GM21515 (cell line): ENCODE measurements around the gene UVSSA.
"Not testable (repeated sequence)": the region's sequence is repeated elsewhere in the genome, so short reads cannot be mapped to it uniquely, and the experiment has no call there.

Experiments
- ATAC-seq: cut with Tn5 transposase; IDR thresholded peaks from one replicate; pipeline ENCODE4 v1.9.1; 2021; ENCODE audit not compliant: unreplicated experiment

Gene UVSSA

DNA sequence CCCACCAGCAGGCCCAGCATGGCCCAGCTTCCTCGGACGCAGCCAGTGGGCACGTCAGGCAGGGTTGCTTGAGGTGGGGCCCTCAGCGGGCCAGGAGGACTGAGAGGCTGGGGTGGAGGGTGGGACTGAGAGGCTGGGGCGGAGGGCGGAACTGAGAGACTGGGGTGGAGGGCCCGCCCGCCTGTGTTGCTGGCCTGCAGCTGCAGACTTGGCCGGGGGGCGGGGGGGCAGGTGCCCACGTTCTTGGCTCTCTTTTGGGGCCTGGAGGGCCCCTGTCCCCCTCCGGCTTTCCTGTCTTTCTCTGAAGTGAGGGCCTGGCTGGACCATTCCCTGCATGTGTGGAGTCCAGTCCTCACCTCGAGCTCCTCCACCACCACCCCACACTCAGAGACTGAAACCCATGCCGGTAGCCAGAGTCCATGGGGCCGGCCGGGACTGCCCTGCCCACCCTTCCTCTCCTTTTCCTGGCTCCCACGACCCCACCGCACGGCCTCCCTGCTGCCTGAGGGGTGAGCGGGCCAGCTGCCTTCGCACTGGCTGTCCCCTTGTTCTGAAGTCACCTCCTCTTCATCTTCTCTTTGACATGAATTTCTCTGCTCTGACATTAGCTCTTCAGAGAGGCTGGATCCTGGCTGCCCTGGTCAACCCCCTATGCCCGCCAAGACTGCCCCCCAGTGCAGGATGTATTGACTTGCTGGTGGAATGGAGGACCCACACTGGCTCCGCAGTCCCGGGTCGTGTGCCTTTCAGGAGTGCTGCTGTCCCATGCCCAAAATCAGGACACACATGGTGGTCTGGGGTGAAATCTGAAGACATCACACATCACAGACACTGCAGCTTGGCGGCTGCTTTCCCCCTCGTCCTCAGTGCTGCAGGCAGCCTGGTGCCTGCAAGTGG is 69.3 kb downstream of the UVSSA start:
- ATAC-seq, result no peak

DNA sequence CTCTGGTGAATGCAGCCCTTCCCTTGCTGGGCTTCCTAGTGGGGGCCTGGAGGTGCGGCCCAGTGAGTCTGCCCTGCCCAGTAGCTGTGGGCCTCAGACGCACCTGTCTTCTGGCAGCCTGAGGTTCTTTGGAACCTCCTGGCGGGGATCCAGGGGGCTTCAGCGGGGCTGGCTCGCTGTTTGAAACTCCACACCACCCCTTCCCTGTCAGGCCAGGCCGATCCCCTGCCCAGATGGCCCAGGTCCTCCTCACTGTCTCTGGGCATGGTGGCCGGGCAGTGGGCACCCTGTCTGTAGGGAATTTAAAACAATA is 69.9 kb downstream of the UVSSA start:
- ATAC-seq, result no peak

DNA sequence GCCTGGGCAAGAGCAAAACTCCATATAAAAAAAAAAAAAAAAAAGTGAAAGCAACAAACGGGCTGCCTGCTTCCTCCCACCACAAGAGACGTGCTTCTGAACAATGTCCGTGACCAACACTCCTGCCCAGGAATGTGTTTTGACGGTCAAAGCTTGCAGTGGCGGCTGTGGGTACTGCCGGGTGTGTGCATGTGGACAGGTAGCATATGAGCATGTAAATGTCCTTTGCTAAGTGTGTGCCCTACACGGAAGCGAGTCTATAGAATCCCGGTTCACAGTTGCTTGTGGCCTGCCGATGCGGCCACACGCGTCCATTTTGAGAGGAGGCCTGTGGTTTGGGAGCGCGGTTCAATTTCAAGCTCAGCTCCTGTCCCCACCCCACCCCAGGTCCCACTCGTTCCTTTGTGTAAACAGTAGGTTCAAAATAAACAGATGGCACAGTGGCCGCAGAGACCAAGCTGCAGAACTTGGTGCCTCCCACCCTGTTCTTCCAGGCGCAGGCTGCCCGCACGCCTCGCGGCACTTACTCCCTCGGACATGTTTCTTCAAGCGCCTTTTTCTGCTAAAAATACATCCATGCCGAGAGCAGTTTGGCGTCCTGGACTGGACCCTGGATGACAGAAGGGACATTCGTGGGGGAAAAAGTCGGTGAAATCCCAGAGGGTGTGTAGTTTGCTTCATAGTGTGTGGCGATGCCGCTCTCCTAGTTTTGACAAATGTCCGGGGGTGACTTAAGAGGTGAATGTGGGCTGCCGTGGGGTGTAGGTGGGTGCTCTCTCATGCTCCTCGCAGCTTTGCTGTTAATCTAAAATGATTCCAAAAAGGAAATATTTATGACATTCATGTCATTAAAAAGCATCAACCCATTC is 70.7 kb downstream of the UVSSA start:
- ATAC-seq, result no peak

DNA sequence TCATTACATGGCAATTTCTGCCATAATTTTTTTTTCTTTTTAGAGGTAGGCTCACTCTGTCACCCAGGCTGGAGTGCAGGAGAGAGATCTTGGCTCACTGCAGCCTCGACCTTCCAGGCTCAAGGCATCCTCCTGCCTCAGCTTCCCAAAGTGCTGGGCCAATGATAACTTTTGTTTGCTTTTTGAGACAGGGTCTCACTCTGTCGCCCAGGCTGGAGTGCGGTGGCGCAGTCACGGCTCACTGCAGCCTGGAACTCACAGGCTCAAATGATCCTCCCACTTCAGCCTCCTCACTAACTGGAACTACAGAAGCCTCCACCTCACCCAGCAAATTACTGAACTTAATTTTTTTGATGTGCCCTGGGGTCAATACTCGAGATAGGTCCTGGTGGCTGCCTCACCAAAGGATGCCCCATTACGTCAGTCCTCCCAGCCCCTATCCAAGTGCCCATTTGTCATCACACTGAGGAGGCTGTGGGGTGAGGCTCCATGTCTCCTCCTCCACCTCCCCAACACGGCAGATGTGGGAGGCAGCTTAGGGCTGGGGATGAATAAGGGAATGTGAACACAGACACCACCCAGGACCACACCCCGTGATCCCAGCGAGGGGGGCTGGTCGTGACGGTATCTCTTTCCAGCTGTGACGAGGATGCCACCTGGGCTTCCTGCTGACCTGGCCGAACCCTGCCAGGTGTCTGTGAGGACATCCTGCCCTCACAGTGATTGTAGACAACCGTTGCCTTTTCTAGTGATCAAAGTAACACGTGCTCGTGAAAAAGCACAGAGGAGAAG is 71.7 kb downstream of the UVSSA start:
- no peak for ATAC-seq

DNA sequence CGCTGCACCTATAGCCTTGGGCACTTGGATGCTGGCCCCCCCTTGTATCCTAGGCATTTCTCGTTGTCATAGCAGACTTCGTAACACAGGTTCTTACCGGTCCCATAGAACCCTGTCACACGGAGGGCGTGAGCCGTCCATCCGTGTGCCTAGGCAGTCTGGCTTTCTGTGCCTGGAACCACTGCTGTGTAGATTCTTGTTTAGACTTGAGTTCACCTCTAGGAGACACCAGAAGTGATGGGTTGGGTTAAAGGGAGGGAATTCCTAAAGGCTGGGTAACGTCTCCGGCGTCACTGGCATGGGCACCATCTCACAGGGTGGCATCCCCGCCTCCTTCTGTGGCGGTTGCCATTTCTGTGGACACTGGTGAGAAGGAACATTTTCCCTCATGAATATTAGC is 72.7 kb downstream of the UVSSA start:
- ATAC-seq, result no peak

DNA sequence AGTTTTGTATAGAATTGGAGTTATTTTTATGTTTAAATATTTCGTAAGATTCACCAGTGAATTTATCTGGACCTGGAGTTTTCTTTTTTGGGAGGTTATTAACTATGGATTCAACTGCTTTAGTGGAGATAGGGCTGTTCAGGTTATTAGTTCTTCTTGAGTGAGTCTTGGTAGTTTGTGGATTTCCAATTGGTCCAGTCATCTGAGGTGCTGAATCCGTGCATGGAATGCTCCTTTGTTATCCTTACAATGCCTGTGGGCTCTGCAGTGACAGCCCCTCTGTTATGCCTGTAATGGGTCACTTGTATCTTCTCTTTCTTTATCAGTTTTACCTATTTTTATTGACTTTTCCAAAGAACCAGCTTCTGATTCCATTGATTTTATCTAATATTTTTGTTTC is 74.6 kb downstream of the UVSSA start:
- ATAC-seq, result no peak

DNA sequence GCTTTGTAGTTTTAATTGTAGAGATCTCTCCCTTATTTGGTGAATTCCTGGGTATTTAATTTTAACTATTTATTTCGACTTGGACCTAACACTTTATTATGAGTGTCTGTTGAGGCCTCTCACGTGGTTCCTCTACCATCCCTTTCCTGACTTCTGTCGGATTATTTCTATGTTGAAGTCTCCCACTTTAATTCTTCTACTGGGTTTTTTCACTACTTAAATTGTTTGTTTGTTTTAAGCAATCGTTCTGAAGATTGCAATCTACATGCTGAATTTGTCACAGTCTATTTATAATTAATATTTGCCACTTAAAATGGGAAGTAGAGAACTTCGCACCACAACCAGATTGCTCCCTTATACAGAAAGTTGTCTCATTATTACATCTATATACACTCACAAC is 80.0 kb downstream of the UVSSA start:
- no peak for ATAC-seq

DNA sequence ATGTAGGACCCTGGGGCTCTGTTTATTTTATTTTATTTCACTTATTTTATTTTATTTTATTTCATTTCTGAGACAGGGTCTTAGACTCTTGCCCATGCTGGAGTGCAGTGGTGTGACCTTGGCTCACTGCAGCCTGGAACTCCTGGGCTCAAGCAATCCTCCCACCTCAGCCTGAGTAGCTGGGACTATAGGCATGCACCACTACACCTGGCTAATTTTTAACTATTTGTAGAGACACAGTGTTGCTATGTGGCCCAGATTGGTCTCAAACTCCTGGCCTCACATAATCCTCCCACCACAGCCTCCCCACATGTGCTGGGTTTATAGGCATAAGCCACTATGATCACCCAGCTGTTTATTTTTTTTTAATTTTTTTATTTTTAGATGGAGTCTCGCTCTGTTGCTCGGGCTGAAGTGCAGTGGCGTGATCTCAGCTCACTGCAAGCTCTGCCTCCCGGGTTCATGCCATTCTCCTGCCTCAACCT is 96.7 kb downstream of the UVSSA start:
- ATAC-seq, result not testable (repeated sequence)
